OCI-LY3 (cell line): Measurements from ENCODE around the gene GNAO1.

Source experiments
- H2AFZ ChIP-seq: fragments of 200-600, 300-600 bp; shearing (Covaris generic); 2 replicates; pipeline ENCODE4 v1.6.0; 2014; ENCODE audit warnings: antibody characterized with exemption, low read depth, low read length
- H3K27ac ChIP-seq: fragments of 200-600, 300-600 bp; sonication (generic); 2 replicates; pipeline ENCODE4 v1.5.1; 2014; ENCODE audit warnings: mild to moderate bottlenecking, low read length, moderate library complexity, mixed read lengths
- H3K27me3 ChIP-seq: fragments of 200-600, 300-600 bp; sonication (generic); 2 replicates; pipeline ENCODE4 v1.6.1; 2014; ENCODE audit warnings: low read depth, low read length, mixed read lengths
- H3K36me3 ChIP-seq: fragments of 200-600, 300-600 bp; sonication (generic); replicated peaks from 2 replicates; pipeline ENCODE3; 2014; ENCODE audit warnings: low read depth, low read length, mixed read lengths
- H3K4me1 ChIP-seq: fragments of 300-600, 200-600 bp; sonication (generic); 2 replicates; pipeline ENCODE4 v1.6.1; 2014; ENCODE audit warnings: low read length, mixed read lengths
- H3K4me2 ChIP-seq: fragments of 200-600, 300-600 bp; sonication (generic); 2 replicates; pipeline ENCODE4 v1.6.1; 2014; ENCODE audit warnings: low read length, mixed read lengths
- H3K4me3 ChIP-seq: fragments of 300-600, 200-600 bp; sonication (generic); 2 replicates; pipeline ENCODE4 v1.5.1; 2014; ENCODE audit warnings: antibody characterized with exemption, mild to moderate bottlenecking, low read length, moderate library complexity
- H3K79me2 ChIP-seq: fragments of 300-600, 200-600 bp; shearing (Covaris generic); 2 replicates; pipeline ENCODE4 v1.6.1; 2014; ENCODE audit warnings: mild to moderate bottlenecking, low read length, mixed read lengths
- H3K9ac ChIP-seq: fragments of 300-600, 200-600 bp; shearing (Covaris generic); 2 replicates; pipeline ENCODE4 v1.6.0; 2014; ENCODE audit warnings: mild to moderate bottlenecking, low read length, moderate library complexity
- H3K9me3 ChIP-seq: fragments of 200-600, 300-600 bp; shearing (Covaris generic); 2 replicates; pipeline ENCODE4 v1.6.1; 2014; ENCODE audit warnings: low read length, mixed read lengths; ENCODE audit not compliant: insufficient read depth
- H4K20me1 ChIP-seq: fragments of 200-600, 300-600 bp; sonication (generic); 2 replicates; pipeline ENCODE4 v1.6.1; 2016; ENCODE audit warnings: low read length, mixed read lengths; ENCODE audit not compliant: insufficient read depth
- CTCF ChIP-seq: fragments of 200-600, 300-600 bp; sonication (generic); IDR thresholded peaks from 2 replicates; pipeline ENCODE4 v1.5.1; 2014; ENCODE audit warnings: antibody characterized with exemption, low read length, low read depth
- EZH2phosphoT487 ChIP-seq: fragments of 200-600 bp; shearing (Covaris generic); IDR thresholded peaks from 2 replicates; pipeline ENCODE4 v1.6.1; 2018; ENCODE audit warnings: antibody characterized with exemption, mixed run types, low read depth

GNAO1 gene

GRCh38 chr16:56295739-56296527, 104.6 kb downstream of the GNAO1 start:
- no peaks in the 10 kb centered on the region for H3K4me1 ChIP-seq
- no peak overlapping the region for H2AFZ ChIP-seq
- TF ChIP-seq EZH2phosphoT487: no peak
- TF ChIP-seq CTCF: no peak
- H3K27ac ChIP-seq: no peak overlapping the region
- H3K4me2 ChIP-seq: no peak overlapping the region
- no peaks in the 10 kb centered on the region for H3K9me3 ChIP-seq
- no peaks in the 10 kb centered on the region; the same call in 1 of the 2 replicates for H3K27me3 ChIP-seq
- no peaks in the 10 kb centered on the region for H3K79me2 ChIP-seq
- H3K36me3 ChIP-seq: no peaks in the 10 kb centered on the region
- H3K4me3 ChIP-seq: no peak overlapping the region
- no peak overlapping the region for H3K9ac ChIP-seq
- H4K20me1 ChIP-seq: no peaks in the 10 kb centered on the region

GRCh38 chr16:56297684-56298083, 106.4 kb downstream of the GNAO1 start:
- H3K9ac ChIP-seq: no peak overlapping the region

GRCh38 chr16:56298116-56298515, 106.8 kb downstream of the GNAO1 start:
- Histone ChIP-seq H2AFZ (no peak overlapping the region), H3K9ac (no peak overlapping the region), H3K9me3 (no peaks in the 10 kb centered on the region), H3K79me2 (no peaks in the 10 kb centered on the region), H3K4me3 (no peak overlapping the region), H3K27ac (no peak overlapping the region), H3K4me1 (no peaks in the 10 kb centered on the region), H3K36me3 (no peaks in the 10 kb centered on the region), H3K4me2 (no peak overlapping the region), H3K27me3 (no peaks in the 10 kb centered on the region; the same call in 1 of the 2 replicates), H4K20me1 (no peaks in the 10 kb centered on the region)
- no peak for TF ChIP-seq EZH2phosphoT487
- TF ChIP-seq CTCF: no peak

More at GRCh38 chr16:56297684-56298083, 106.4 kb downstream of the GNAO1 start:
- no peak overlapping the region for H3K27ac ChIP-seq
- no peaks in the 10 kb centered on the region for H3K9me3 ChIP-seq
- H3K4me3 ChIP-seq: no peak overlapping the region
- no peak for TF ChIP-seq EZH2phosphoT487
- TF ChIP-seq CTCF: no peak
- H3K4me2 ChIP-seq: no peak overlapping the region
- H4K20me1 ChIP-seq: no peaks in the 10 kb centered on the region
- H3K36me3 ChIP-seq: no peaks in the 10 kb centered on the region
- no peaks in the 10 kb centered on the region for H3K79me2 ChIP-seq
- H3K4me1 ChIP-seq: no peaks in the 10 kb centered on the region
- no peak overlapping the region for H2AFZ ChIP-seq
- no peaks in the 10 kb centered on the region; the same call in 1 of the 2 replicates for H3K27me3 ChIP-seq

- Histone ChIP-seq H3K79me2 (no peaks in the 10 kb centered on the region), H3K4me1 (no peaks in the 10 kb centered on the region), H3K27ac (no peak overlapping the region), H4K20me1 (no peaks in the 10 kb centered on the region), H2AFZ (no peak overlapping the region), H3K36me3 (no peaks in the 10 kb centered on the region), H3K4me3 (no peak overlapping the region), H3K4me2 (no peak overlapping the region), H3K9ac (no peak overlapping the region), H3K27me3 (peaks cover 2% of the 10 kb centered on the region), H3K9me3 (no peaks in the 10 kb centered on the region)
- TF ChIP-seq CTCF (no peak), EZH2phosphoT487 (no peak)
Measured at GRCh38 chr16:56298948-56299596, 107.8 kb downstream of the GNAO1 start.
